Left renal cortex interstitium (tissue), 4 donors: ENCODE data around the gene S100A8. TPM values are rescaled to one million over a fixed set of nuclear protein-coding genes. Genes with fewer than 3 reads are reported as not detected.
"Not testable (repeated sequence)": the region's sequence is repeated elsewhere in the genome, so short reads cannot be mapped to it uniquely, and the experiment has no call there.

Experiments
- DNase-seq, 4 donors: peaks; one replicate each; pipeline ENCODE4 v3.0.0-alpha.2; 2013; ENCODE audit warnings: low read depth in 4 of 4, low spot score in 2 of 4, missing footprints in 1 of 4
- polyA plus RNA-seq, 4 donors: library from polyadenylated mRNA; unstranded; fragments of 120-200 nt; gene quantifications; one replicate each; pipeline ENCODE4 v1.2.1, GENCODE V29; 2013; ENCODE audit not compliant: insufficient read length in 4 of 4

Gene S100A8
- polyA plus RNA-seq, result 10 to 100 TPM in 3 of 4 donors, 1 to 10 TPM in 1; 4.4 to 15.1 (median 12.9) TPM

GRCh38 chr1:153390938-153391710 lies at the start of gene S100A8:
TSS of gene S100A8 (minus strand) at chr1:153391073. CDS start at chr1:153390535, 538 bp downstream.
- no peak for DNase-seq

DNA sequence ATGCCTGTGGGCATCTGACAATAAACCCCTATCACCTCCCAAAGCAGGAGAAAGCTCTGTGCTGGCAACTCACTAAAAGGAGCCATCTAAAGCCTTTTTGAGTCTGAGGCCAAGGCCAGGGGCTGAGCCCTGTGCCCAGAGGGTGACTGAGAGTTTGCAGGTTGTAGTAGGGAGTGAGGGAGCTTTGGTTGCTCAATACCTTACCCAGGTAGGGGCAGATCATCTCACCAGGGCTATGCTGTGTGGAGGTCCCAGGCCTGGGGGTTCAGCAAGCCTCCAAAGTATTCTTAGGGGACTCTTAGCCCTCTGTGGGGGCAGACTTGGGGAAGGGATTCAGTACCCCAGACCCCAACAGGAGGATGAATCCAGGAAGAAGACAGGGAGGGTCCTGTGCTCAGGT lies 48.4 kb upstream of the S100A8 start:
- no peak for DNase-seq

- no peak for DNase-seq
Observed at GRCh38 chr1:153438599-153438998, 47.7 kb upstream of the S100A8 start.

DNA sequence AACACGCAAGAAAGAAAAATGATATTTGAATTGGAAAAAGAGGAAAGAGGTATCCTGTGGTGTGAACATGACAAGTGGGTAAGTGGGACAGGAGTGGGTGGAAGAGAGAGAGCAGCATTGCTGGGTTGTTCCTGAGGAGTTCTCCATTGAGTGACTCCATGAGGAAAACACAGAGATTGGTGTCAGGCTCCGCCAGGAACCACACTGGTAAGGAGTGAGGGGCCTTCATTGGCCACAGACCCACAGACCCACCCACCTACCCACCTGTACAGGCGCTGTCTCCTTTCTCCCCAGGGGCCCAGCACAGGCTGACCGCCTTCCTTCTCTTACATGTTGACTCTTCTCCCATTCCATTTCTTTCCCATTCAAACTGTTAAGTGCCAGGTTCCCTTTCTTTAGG lies 46.4 kb upstream of the S100A8 start:
- DNase-seq, result no peak

- DNase-seq, result no peak
Observed at GRCh38 chr1:153434746-153435455, 44.0 kb upstream of the S100A8 start.

DNA sequence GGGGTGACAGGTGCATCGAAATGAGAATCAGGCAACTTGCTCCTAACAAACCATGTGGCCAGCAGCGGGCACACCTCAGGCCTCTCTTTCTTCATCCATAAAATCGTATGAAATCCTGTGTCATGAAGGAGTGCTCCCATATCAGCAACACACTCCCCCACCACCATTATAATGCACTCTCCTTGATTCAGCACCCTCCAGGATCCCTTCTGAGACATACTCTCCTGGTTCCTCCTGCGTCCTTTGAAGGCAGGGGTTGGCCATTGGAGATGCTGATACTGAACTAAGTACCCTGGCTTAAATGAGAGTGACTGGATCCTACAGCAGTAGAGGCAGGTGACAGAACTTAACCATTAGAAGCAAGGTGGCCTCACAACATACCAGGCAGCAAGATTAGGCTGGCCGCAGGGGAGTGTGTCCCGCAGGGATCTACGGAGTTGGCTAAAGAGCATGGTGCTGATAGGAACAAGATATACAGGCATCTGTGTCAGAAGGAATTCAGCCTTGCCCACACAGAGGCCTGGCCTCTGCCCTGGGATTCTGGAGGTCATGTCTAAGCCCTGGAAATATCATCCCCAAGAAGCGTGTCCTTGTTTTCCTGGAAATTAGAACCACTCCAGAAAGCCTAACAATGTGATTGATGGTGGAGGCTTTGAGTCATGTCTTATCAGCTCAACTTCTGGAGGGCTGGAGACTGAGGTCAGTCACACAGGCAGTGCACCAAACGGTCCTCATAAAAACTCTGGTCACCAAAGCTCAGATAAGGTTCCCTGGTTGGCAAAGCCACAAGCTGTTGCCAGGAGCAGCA lies 42.2 kb upstream of the S100A8 start:
- DNase-seq, result no peak

- DNase-seq, result no peak
Observed at GRCh38 chr1:153431928-153432327, 41.1 kb upstream of the S100A8 start.

- no peak for DNase-seq
Observed at GRCh38 chr1:153431427-153431826, 40.6 kb upstream of the S100A8 start.

DNA sequence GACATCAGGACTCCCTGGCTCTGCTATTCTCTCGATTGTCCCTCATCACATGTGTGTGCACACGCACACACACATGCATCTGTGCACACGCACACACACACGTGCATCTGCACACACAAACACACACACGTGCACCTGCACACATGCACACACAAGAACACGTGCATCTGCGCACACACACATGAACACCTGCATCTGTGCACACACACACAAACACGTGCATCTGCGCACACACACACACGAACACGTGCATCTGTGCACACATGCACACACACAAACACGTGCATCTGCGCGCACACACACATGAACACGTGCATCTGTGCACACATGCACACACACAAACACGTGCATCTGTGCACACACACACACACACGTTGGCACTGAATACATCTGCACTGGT lies 40.1 kb upstream of the S100A8 start:
- no peak for DNase-seq

DNA sequence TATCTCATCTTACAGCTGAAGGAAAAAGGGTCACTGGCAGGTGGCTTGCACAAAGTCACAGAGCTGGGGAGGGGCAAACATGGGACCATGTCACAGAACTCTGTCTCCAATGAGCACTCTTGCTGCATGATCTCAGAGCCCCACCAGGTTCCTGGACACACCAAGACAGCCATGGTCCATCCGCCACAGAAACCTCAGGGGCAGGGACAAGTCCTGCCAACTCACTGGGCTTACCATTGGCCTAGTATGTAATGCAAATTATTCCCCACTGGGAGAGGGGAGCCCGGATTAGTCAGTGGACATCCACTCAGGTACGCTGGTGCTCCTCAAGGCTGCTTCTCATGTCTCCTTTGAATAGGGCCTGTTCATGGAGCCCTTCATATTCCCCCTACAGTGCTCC lies 39.7 kb upstream of the S100A8 start:
- no peak for DNase-seq

- DNase-seq, result no peak
Observed at GRCh38 chr1:153430166-153430553, 39.3 kb upstream of the S100A8 start.

DNA sequence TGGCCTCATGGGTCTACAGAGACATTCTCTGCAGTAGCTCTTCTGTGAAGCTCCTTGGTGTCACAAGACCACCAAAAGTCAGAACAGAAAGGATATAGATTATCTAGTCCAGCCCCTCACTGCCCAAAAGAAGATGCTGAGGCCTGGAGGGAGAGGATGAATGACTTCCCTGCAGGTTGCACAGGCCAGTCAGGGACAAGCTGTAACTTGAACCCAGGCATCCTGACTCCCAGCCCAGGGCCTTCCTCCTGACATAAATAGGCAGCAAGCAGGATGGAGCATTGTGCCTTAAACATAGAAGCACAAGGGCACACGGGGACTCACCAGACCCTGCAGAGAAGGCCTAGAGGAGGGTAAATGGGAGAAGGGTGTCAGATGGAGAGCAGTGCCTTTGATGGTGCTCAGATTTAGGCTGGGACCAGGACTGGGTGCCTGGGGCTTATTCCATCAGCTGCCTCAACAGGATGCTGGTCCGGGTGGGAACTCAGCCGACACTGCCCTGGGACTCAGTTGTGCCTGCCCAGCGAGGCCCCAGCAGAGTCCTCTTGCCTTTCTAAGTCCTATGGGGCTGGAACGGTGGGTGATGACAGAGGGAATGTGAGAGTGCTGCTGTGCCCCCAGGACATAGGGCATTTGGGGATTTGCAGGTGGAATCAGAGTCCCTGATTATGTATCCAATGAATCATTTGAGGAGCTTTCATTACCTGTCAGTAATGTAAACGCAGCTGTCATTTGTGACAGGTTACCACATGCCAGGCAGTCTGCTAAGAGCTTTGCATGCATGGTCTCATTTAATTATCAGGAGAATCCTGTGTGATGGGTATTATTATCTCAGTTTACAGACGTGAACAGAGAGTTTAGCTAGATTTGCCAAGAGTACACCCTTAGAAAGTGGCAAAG lies 38.6 kb upstream of the S100A8 start:
- DNase-seq, result no peak

DNA sequence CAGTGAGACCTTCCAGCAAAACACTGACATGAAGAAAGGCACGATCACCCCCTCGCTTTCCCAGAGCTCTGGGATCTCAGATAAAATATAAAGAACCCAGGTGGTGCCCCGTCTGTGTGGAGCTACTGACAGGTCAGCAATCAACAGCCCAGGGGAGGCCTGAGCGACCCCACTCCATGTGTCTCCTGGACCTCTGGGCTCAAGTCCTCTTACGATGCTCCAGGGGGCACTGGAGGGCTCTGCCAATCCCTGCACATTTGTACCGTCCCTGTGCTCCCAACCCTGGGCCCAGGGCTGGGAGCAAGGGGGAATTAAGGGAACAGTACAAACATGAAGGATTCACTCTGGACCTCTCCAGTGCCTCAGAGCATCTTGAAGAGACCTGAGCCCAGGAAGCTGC lies 37.9 kb upstream of the S100A8 start:
- DNase-seq, result no peak

DNA sequence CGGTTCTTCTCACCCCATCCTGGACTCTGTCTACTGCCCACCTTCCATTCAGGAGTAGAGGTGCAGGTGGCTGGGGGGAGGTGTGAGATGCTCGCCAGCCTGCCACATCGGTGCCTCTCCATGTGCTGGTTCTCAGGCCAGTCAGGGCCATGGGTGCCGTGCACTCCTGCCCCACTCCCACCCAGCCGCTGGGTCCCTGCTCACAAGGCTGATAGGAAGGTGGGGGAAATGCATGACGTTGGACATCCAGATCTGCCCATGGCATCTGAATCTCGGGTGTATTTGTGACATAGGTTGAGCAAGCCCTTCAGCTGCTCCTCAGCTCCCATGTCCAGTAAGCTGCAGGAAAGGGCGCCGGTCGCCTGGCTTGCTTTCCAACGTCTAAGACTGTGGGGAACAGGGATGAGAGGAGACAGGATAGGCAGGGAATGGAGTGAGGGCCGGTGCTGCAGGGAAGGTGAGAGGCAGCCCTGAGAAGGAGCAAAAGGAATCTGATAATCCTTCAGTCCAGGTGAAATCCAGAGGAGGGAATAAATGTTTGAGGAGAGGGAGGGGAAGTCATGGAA lies 37.3 kb upstream of the S100A8 start:
- no peak for DNase-seq

GRCh38 chr1:153426809-153427208 lies 35.9 kb upstream of the S100A8 start:
- DNase-seq, result no peak

GRCh38 chr1:153422450-153423068 lies 31.7 kb upstream of the S100A8 start:
- DNase-seq, result peak; percentile 48 to 80 (median 57)

DNA sequence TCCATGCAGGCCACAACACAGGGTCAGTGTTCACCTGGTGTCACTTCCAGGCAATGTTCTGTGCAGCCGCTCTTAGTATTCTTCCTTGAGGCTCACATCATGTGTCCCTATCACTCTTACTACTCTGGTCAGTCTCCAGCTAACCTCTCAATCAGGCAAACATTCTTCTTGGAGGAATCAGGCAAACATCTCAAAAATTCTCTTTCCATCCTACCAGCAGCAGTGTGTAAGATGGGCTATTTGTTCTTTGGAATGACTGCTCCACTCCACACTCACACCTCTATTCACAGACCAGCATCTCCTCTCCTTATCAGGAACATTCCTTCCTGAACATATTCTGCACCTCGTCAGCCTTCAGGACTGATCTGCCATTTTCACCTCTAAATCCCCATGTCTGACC lies 29.4 kb upstream of the S100A8 start:
- DNase-seq, result no peak

- not testable (repeated sequence) for DNase-seq
Observed at GRCh38 chr1:153419436-153419793, 28.5 kb upstream of the S100A8 start.

- DNase-seq, result not testable (repeated sequence)
Observed at GRCh38 chr1:153418758-153419435, 28.0 kb upstream of the S100A8 start.
